Activated T-cell treated with anti-CD3 and anti-CD28 coated beads, Interleukin-2, amount 50 U/mL, for 4 hours (primary cell): ENCODE data around the gene BCL2L13. TPM values are rescaled to one million over a fixed set of nuclear protein-coding genes. Genes with fewer than 3 reads are reported as not detected.
"Not testable (repeated sequence)": the region's sequence is repeated elsewhere in the genome, so short reads cannot be mapped to it uniquely, and the experiment has no call there.

Experiments used
- ATAC-seq, 2 donors: fragments of 200-7000 bp; cut with Tn5 transposase; one replicate each; pipeline ENCODE4 v1.10.0; 2021
- DNase-seq: peaks from one replicate; pipeline ENCODE4 v3.0.0-alpha.2; 2020
- H3K27me3 Mint-ChIP-seq: one replicate; pipeline ENCODE4 v1.8.0; 2021; ENCODE audit warnings: low read depth, mixed read lengths
- H3K36me3 Mint-ChIP-seq: one replicate; pipeline ENCODE4 v1.8.0; 2022; ENCODE audit warnings: mixed read lengths; ENCODE audit not compliant: insufficient read depth
- H3K4me1 Mint-ChIP-seq: one replicate; pipeline ENCODE4 v1.8.0; 2021; ENCODE audit warnings: low read depth, mixed read lengths
- H3K4me3 Mint-ChIP-seq: one replicate; pipeline ENCODE4 v1.8.0; 2021; ENCODE audit warnings: mild to moderate bottlenecking, moderate library complexity, mixed read lengths
- H3K9me3 Mint-ChIP-seq: one replicate; pipeline ENCODE4 v1.8.0; 2021; ENCODE audit warnings: mixed read lengths
- total RNA-seq, 3 donors: library from RNA; stranded (reverse); gene quantifications; one replicate each; pipeline ENCODE4 v1.2.1, GENCODE V29; 2021

The BCL2L13 gene
- total RNA-seq, 3 donors from 2014 or later, result 32.3 to 37.8 (median 35.7) TPM

DNA sequence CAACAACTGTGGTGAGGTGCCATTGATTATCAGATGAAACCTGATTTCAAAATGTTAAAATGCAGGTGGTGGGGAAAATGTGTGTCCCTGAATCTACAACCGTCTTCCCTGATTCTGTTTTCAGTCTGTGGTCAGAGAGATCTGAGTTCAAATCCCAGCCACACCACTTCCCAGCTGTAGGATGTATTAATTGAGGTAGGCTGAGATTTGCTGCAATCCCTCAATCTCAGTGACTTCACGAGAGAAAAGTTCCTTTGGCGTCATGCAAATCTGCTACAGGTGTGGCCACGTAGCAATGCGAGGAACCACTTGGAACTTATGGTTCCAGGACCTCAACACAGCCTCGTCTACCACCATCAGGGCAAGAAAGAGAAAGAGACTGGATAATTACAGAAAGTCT, 56.2 kb downstream of the BCL2L13 start:
- Mint-ChIP-seq H3K4me3 (no peak overlapping the region), H3K27me3 (no peaks in the 10 kb centered on the region), H3K4me1 (peaks cover 4% of the 10 kb centered on the region), H3K9me3 (no peaks in the 10 kb centered on the region), H3K36me3 (peaks cover 23% of the 10 kb centered on the region)
- ATAC-seq (no peak), DNase-seq (no peak)

DNA sequence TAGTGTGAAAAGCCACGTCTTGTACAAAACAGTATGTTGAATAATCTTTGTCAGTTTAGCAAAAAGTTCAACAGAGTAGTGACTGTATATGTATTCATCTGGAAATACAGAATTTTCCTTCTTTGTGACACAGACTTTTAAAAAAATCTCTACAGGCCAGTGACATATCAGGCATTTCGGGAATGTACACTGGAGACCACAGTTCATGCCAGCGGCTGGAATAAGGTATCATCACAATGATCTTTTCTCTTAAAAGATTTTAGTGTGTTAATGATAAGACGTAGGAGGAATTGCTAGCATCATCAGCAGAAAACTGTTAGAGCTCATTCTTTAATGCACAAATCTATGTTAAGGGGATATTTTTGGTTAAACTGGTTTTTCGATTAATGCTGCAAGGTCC, 57.4 kb downstream of the BCL2L13 start:
- DNase-seq (no peak), ATAC-seq (no peak)
- H3K36me3 Mint-ChIP-seq, result peaks cover 27% of the 10 kb centered on the region
- H3K4me1 Mint-ChIP-seq, result peaks cover 4% of the 10 kb centered on the region
- no peak overlapping the region for H3K4me3 Mint-ChIP-seq
- no peaks in the 10 kb centered on the region for H3K27me3 Mint-ChIP-seq
- H3K9me3 Mint-ChIP-seq, result no peaks in the 10 kb centered on the region

DNA sequence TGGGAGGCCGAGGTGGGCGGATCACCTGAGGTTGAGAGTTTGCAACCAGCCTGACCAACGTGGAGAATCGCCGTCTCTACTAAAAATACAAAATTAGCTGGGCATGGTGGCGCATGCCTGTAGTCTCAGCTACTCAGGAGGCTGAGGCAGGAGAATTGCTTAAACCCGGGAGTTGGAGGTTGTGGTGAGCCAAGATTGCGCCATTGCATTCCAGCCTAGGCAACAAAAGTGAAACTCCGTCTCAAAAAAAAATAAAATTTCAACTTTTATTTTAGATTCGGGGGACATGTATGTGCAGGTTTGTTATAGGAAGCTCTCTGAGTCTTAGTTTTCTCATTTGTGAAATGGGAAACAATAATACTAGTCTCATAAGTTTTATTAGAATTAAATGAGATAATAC, 58.6 kb downstream of the BCL2L13 start:
- not testable (repeated sequence) for H3K9me3 Mint-ChIP-seq, ATAC-seq, H3K4me1 Mint-ChIP-seq, DNase-seq, H3K27me3 Mint-ChIP-seq, H3K4me3 Mint-ChIP-seq
- peaks cover 25% of the 10 kb centered on the region for H3K36me3 Mint-ChIP-seq

DNA sequence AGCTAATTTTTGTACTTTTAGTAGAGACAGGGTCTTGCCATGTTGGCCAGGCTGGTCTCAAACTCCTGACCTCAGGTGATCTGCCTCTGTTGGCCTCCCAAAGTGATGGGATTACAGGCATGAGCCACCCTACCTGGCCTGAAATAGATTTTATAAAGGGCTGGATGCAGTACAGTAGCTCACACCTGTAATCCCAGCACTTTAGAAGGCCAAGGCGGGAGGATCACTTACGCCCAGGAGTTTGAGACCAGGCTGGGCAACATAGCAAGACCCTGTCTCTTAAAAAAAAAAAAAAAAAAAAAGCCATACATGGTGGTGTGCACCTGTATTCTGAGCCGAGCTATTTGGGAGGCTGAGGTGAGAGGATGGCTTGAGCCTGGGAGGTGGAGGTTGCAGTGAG, 59.7 kb downstream of the BCL2L13 start:
- not testable (repeated sequence) for DNase-seq, H3K4me1 Mint-ChIP-seq, ATAC-seq, H3K4me3 Mint-ChIP-seq, H3K9me3 Mint-ChIP-seq, H3K27me3 Mint-ChIP-seq
- H3K36me3 Mint-ChIP-seq, result peaks cover 22% of the 10 kb centered on the region

DNA sequence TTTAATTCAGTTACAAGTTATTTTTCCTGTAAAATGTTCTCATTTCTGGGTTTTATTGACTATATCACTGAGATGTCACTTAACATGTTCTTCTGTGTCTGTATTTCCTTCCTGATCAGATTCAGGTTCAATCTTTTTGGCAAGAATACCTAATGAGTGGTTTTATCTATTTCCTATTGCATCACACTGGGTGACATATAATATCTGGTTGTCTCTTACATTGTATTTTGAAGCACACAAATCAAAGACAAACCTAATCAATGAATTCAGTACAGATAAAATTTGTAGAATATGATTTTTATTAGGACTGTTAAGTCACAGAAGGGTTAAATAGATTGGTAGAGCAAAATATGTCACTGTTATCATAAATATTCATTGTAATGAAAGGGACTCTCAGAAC, 60.4 kb downstream of the BCL2L13 start:
- H3K4me3 Mint-ChIP-seq, result no peak overlapping the region
- peaks cover 4% of the 10 kb centered on the region for H3K4me1 Mint-ChIP-seq
- H3K9me3 Mint-ChIP-seq, result no peaks in the 10 kb centered on the region

DNA sequence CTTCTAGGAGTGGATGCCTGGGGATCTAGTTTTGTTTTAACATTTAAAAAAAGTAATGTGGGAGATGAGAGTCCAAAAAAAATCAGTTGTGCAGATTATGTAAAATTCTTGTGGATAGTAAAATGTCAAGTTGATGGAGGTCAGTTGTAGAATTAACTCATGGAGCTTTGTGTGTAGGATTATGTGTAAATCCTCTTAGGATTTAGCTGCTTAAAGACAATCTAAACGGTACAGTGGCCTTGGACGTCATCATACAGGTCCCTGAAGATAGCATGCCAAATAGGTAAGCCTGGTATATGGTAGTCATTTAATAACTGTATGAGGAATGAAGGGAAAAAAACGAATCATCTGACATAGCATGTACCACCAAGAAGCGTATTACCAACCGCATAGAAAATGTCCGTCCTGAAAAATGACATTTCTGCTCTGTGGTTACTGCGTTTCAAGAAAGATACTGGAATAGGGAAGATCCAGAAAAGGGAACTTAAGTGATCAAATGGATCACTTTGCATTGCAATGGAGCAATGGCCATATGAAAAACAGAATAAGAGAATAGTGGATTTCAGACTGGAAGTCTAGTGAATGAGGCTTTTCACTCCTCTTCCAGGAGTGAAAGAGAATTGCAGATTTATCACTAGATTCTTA, 61.3 kb downstream of the BCL2L13 start:
- DNase-seq (no peak), ATAC-seq (no peak)
- Mint-ChIP-seq H3K27me3 (no peaks in the 10 kb centered on the region), H3K9me3 (no peaks in the 10 kb centered on the region), H3K36me3 (peaks cover 19% of the 10 kb centered on the region), H3K4me3 (no peak overlapping the region), H3K4me1 (peaks cover 4% of the 10 kb centered on the region)

More for the DNA sequence above, 60.4 kb downstream of the BCL2L13 start:
- DNase-seq (no peak), ATAC-seq (no peak)
- Mint-ChIP-seq H3K36me3 (peaks cover 22% of the 10 kb centered on the region), H3K27me3 (no peaks in the 10 kb centered on the region)

DNA sequence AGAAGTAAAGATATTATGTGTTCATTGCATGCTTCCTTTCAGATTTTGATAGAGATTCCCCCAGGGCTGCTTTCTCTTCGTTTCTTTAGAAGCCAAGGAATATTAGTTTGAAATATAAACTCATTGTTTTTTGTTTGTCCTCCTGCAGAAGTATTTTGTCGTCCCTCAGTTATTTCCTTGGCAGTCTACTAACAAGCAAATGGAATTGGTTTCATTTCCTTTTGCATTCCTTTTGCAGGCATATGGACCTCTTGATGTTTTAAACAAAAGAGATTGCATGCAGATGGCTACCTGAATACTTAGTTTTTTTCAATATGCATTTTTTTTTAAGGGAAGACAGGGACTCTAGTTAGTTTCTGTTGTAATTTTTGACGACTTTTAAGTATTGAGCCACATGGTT, 62.2 kb downstream of the BCL2L13 start:
- ATAC-seq (no peak), DNase-seq (no peak)
- peaks cover 18% of the 10 kb centered on the region for H3K36me3 Mint-ChIP-seq
- peaks cover 8% of the 10 kb centered on the region for H3K4me1 Mint-ChIP-seq
- no peak overlapping the region for H3K4me3 Mint-ChIP-seq
- no peaks in the 10 kb centered on the region for H3K9me3 Mint-ChIP-seq
- no peaks in the 10 kb centered on the region for H3K27me3 Mint-ChIP-seq

DNA sequence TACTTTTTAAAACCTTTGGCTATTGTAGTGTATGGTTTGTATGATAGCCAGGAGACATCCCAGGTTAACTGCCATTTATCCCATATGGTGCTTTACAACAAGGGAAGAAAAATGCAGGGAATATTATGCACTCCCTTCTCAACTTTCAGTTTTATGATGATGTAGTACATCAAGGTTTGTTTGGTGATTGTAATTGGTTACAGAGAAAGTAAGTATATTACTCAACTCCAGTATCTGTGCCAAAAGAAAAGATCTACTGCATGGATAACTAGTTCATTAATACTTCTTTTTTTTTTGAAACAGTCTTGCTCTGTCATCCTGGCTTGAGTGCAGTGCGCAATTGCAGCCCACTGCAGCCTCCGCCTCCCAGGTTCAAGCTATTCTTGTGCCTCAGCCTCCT, 65.3 kb downstream of the BCL2L13 start:
- H3K9me3 Mint-ChIP-seq, result no peaks in the 10 kb centered on the region
- peaks cover 18% of the 10 kb centered on the region for H3K4me1 Mint-ChIP-seq
- no peaks in the 10 kb centered on the region for H3K27me3 Mint-ChIP-seq
- no peak overlapping the region for H3K4me3 Mint-ChIP-seq
- DNase-seq (no peak), ATAC-seq (no peak)
- peaks cover 9% of the 10 kb centered on the region for H3K36me3 Mint-ChIP-seq

DNA sequence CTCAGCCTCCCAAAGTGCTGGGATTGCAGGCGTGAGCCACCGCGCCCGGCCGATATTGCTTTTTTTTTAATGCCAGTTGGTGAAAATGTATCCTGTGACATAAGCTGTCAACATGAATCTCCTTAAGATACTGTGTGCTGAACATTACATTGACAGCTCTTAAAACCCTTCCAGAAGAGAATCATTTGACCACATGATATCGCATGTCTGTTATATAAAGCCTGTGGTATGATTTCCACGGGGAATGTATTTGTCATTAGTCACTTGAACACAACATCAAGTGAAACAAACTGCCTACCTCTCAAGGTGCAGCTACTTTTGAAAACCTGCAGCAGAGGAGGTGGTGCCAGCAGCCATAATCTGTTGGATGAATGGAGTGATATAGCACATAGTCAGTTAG, 67.0 kb downstream of the BCL2L13 start:
- Mint-ChIP-seq H3K27me3 (no peaks in the 10 kb centered on the region), H3K36me3 (peaks cover 2% of the 10 kb centered on the region), H3K4me1 (peaks cover 15% of the 10 kb centered on the region), H3K4me3 (no peak overlapping the region), H3K9me3 (no peaks in the 10 kb centered on the region)
- DNase-seq (no peak), ATAC-seq (no peak)

DNA sequence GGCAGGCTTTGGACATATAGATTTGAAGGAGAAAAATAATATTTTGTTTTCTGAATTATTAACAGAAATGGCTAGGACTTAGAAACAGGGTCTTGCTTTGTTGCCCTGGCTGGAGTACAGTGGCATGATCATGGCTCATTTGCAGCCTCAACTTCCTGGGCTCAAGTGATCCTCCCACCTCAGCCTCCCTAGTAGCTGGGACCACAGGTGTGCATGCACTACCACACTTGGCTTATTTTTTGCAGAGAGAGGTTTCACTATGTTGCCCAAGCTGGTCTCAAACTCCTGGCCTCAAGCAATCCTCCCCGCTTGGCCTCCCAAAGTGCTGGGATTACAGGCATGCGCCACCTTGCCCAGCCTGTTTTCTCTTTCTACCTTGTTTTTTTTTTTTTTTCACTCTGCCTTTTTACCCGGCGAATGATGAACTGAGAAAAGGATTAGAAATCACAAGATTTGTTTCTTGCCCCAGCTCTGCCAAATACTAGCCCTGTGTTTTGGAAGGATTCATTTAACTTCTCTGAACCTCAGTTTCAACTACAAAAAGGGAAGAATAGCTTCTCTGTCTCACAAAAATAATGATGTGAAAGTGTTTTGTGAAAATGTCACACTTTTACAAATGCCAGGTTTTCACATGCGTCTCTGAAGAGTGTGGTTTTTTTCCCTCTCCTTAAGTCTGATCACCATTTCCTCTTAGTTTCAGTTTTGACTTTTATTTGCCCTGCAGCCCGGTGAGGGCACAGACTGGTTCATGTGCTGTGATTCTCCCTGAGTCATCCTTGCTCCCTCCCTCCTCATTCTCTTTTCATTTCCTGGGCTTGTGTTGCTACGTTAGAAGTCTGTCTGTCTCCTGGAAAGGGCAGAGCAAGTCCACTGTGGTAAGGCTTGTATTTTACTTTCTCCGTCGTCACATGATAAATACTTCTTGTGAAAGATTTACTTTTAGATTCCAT, 67.7 kb downstream of the BCL2L13 start:
- H3K4me1 Mint-ChIP-seq, result peaks cover 15% of the 10 kb centered on the region
- H3K9me3 Mint-ChIP-seq, result no peaks in the 10 kb centered on the region
- peak; percentile 23 for DNase-seq
- no peaks in the 10 kb centered on the region for H3K27me3 Mint-ChIP-seq
- ATAC-seq, result peak; percentile 97 to 98
- peak overlapping the region; percentile 51 for H3K4me3 Mint-ChIP-seq
- H3K36me3 Mint-ChIP-seq, result peaks cover 2% of the 10 kb centered on the region

DNA sequence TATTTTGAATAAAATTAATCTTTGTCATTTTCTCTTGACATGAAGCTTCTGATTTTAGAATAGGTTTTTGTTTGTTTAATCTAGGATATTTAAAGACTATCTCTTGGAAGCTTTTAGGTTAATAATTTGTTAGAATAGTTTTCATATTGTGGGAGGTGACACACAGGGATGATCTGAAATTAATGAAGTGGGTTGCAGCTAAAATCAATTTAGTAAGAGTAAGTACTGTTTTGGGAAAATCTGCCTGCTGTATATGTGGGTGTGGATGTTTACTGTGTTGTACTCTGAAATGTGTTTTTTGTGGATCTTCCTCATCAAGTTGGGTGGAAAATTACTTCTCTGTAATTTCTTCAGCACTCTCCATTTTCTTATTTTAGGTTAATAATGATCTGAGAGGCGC, 68.4 kb downstream of the BCL2L13 start:
- no peak overlapping the region for H3K4me3 Mint-ChIP-seq

DNA sequence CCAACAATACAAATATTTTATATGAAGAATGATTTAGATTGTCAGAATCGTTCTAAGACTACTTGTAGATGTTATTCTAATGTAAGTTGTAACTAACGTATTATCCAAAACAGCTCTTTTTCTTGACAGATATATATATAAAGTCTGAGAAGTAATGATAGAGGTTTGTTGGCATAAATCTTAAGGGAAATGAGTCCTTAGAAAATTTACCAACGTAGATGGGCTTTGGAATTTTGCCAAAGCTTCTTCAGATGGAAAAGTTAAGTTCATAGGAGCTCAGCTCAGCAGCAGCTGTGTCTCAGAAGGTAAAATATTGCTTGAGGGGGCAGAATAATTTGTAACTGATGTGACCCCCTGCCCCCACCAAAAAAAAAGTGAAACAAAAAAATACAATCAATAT, 69.0 kb downstream of the BCL2L13 start:
- Mint-ChIP-seq H3K27me3 (no peaks in the 10 kb centered on the region), H3K9me3 (no peaks in the 10 kb centered on the region), H3K4me1 (peaks cover 15% of the 10 kb centered on the region), H3K4me3 (no peak overlapping the region), H3K36me3 (peaks cover 2% of the 10 kb centered on the region)
- no peak for DNase-seq
- ATAC-seq, result no peak

More for the DNA sequence above, 68.4 kb downstream of the BCL2L13 start:
- ATAC-seq, result no peak
- Mint-ChIP-seq H3K36me3 (peaks cover 2% of the 10 kb centered on the region), H3K27me3 (no peaks in the 10 kb centered on the region), H3K4me1 (peaks cover 15% of the 10 kb centered on the region), H3K9me3 (no peaks in the 10 kb centered on the region)
- no peak for DNase-seq

DNA sequence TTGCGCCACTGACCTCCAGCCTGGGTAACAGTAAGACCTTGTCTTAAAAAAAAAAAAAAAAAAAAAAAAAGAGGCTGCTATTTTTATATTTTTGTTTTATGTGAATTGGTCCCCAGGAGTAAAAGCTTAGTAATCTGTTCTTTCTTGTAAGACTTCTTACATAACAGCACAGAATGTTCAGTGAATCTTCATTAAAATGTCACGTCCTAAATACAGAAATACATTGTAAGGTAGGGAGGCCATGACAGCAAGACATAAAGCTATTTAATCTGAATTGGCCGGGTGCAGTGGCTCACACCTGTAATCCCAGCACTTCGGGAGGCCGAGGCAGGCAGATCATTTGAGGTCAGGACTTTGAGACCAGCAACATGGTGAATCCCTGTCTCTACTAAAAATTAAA, 71.5 kb downstream of the BCL2L13 start:
- DNase-seq, result no peak
- no peak overlapping the region for H3K4me3 Mint-ChIP-seq
- ATAC-seq, result no peak
- peaks cover 15% of the 10 kb centered on the region for H3K4me1 Mint-ChIP-seq
- H3K9me3 Mint-ChIP-seq, result no peaks in the 10 kb centered on the region
- no peaks in the 10 kb centered on the region for H3K27me3 Mint-ChIP-seq
- peaks cover 5% of the 10 kb centered on the region for H3K36me3 Mint-ChIP-seq

DNA sequence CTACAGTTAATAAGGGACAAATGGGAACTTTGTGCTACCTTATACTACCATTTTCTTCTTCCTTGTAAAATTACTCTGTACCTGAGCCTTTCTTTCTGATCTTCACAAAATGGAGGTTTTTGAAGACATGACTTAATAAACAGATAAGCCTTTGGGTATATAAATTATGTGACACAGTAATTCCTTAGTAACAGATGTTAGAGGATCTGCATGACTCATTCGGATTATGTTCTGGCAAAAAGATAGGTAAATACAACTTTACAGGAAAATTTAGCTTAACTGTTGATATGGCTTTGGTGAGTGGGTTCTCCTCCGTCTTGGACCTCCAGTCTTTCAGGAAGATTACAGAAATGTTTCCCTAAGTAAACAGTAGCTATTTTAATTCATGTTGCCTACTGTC, 73.9 kb downstream of the BCL2L13 start:
- Mint-ChIP-seq H3K9me3 (no peaks in the 10 kb centered on the region), H3K36me3 (peaks cover 9% of the 10 kb centered on the region), H3K4me3 (no peak overlapping the region), H3K27me3 (no peaks in the 10 kb centered on the region), H3K4me1 (no peaks in the 10 kb centered on the region)
- no peak for DNase-seq
- no peak for ATAC-seq

DNA sequence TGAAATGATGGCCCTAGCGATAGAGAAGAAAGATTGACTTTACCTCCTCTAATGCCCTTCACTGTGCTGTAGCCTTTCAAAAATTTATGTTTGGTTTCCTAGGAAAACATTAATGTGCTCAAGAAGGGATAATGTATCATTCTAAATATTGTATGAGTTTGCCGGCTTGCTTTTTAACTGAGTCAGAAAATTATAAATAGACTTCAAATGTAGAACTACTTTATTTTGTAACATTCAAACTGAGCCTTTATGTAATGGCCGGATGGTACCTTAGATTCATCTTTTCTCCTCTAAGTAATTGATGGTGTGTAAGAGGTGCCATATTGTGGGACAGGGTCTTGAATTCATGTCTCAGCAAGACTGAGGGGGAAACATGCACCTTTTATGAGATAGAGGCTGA, 78.0 kb downstream of the BCL2L13 start:
- Mint-ChIP-seq H3K36me3 (peaks cover 13% of the 10 kb centered on the region), H3K4me3 (no peak overlapping the region), H3K4me1 (no peaks in the 10 kb centered on the region), H3K9me3 (no peaks in the 10 kb centered on the region), H3K27me3 (no peaks in the 10 kb centered on the region)
- ATAC-seq, result no peak
- no peak for DNase-seq
